NAMALWA (cell line): ENCODE measurements around the gene LCA5L.
"Not testable (repeated sequence)": the region's sequence is repeated elsewhere in the genome, so short reads cannot be mapped to it uniquely, and the experiment has no call there.

ENCODE experiments used
- DNase-seq: peaks from one replicate; pipeline ENCODE4 v3.0.0-alpha.2; 2015; ENCODE audit warnings: low spot score

The LCA5L gene

GRCh38 chr21:39451332-39452206 is 6.0 kb upstream of the LCA5L start, which contains the start of gene SH3BGR:
Gene SH3BGR (plus strand): TSS chr21:39451970. CDS start chr21:39452097, 127 bp downstream.
- no peak for DNase-seq

- no peak for DNase-seq
Observed at GRCh38 chr21:39447264-39447663, 1.7 kb upstream of the LCA5L start.

- peak; percentile 6 for DNase-seq
Observed at GRCh38 chr21:39444421-39445180, 977 bp downstream of the LCA5L start.

GRCh38 chr21:39441502-39442475 is 3.8 kb downstream of the LCA5L start:
- peak; percentile 78 for DNase-seq

- DNase-seq: no peak
Observed at GRCh38 chr21:39439232-39439631, 6.3 kb downstream of the LCA5L start.

GRCh38 chr21:39434950-39435349 is 10.6 kb downstream of the LCA5L start:
- no peak for DNase-seq

GRCh38 chr21:39430954-39431353 is 14.6 kb downstream of the LCA5L start:
- DNase-seq: no peak

GRCh38 chr21:39430457-39430856 is 15.1 kb downstream of the LCA5L start:
- DNase-seq: no peak

- DNase-seq: no peak
Observed at GRCh38 chr21:39430016-39430415, 15.6 kb downstream of the LCA5L start.

GRCh38 chr21:39429445-39429844 is 16.1 kb downstream of the LCA5L start:
- DNase-seq: no peak

- no peak for DNase-seq
Observed at GRCh38 chr21:39422527-39423241, 22.9 kb downstream of the LCA5L start.

GRCh38 chr21:39419204-39419603 is 26.4 kb downstream of the LCA5L start:
- DNase-seq: not testable (repeated sequence)

GRCh38 chr21:39406065-39406464 is 39.5 kb downstream of the LCA5L start:
- no peak for DNase-seq

- DNase-seq: no peak
Observed at GRCh38 chr21:39400173-39400572, 45.4 kb downstream of the LCA5L start.

GRCh38 chr21:39397646-39398385 is 47.8 kb downstream of the LCA5L start:
- no peak for DNase-seq

GRCh38 chr21:39392981-39393380 is 52.6 kb downstream of the LCA5L start:
- no peak for DNase-seq

- DNase-seq: no peak
Observed at GRCh38 chr21:39390212-39390765, 55.3 kb downstream of the LCA5L start.

- DNase-seq: no peak
Observed at GRCh38 chr21:39388811-39389155, 56.8 kb downstream of the LCA5L start.

GRCh38 chr21:39388038-39388810 is 57.4 kb downstream of the LCA5L start:
- peak; percentile 78 for DNase-seq
